Measurements from ENCODE around the gene BNC2. TPM values are rescaled to one million over a fixed set of nuclear protein-coding genes. Genes with fewer than 3 reads are reported as not detected.

The BNC2 gene
- total RNA-seq, 1 donor from 2014 or later: 5.4 TPM

- H3K36me3 Mint-ChIP-seq (ENCODE audit: low read depth): no peaks in the 10 kb centered on the region
- peaks cover 15% of the 10 kb centered on the region for H3K27me3 Mint-ChIP-seq (ENCODE audit: low read depth)
- H3K9me3 Mint-ChIP-seq: no peaks in the 10 kb centered on the region
- no peak overlapping the region for H3K27ac Mint-ChIP-seq (ENCODE audit: unreplicated experiment)
- H3K4me3 Mint-ChIP-seq: no peak overlapping the region
- peaks cover 12% of the 10 kb centered on the region for H3K4me1 Mint-ChIP-seq
- no peak for DNase-seq (ENCODE audit: low read depth, low spot score)
- TF ChIP-seq, protein P1, sequence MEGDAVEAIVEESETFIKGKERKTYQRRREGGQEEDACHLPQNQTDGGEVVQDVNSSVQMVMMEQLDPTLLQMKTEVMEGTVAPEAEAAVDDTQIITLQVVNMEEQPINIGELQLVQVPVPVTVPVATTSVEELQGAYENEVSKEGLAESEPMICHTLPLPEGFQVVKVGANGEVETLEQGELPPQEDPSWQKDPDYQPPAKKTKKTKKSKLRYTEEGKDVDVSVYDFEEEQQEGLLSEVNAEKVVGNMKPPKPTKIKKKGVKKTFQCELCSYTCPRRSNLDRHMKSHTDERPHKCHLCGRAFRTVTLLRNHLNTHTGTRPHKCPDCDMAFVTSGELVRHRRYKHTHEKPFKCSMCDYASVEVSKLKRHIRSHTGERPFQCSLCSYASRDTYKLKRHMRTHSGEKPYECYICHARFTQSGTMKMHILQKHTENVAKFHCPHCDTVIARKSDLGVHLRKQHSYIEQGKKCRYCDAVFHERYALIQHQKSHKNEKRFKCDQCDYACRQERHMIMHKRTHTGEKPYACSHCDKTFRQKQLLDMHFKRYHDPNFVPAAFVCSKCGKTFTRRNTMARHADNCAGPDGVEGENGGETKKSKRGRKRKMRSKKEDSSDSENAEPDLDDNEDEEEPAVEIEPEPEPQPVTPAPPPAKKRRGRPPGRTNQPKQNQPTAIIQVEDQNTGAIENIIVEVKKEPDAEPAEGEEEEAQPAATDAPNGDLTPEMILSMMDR (conservative IDR thresholded peaks at IDR 0.05): no peak
Observed at GRCh38 chr9:16721972-16722371, 148.5 kb downstream of the BNC2 start.

GRCh38 chr9:16720386-16720785 lies 150.1 kb downstream of the BNC2 start:
- H3K4me1 Mint-ChIP-seq: no peaks in the 10 kb centered on the region
- no peak overlapping the region for H3K4me3 Mint-ChIP-seq
- no peaks in the 10 kb centered on the region for H3K36me3 Mint-ChIP-seq (ENCODE audit: low read depth)
- H3K27me3 Mint-ChIP-seq (ENCODE audit: low read depth): peaks cover 2% of the 10 kb centered on the region
- no peak overlapping the region for H3K27ac Mint-ChIP-seq (ENCODE audit: unreplicated experiment)
- DNase-seq (ENCODE audit: low read depth, low spot score): no peak
- TF ChIP-seq, protein P1 (conservative IDR thresholded peaks at IDR 0.05): no peak
- H3K9me3 Mint-ChIP-seq: no peaks in the 10 kb centered on the region

DNA sequence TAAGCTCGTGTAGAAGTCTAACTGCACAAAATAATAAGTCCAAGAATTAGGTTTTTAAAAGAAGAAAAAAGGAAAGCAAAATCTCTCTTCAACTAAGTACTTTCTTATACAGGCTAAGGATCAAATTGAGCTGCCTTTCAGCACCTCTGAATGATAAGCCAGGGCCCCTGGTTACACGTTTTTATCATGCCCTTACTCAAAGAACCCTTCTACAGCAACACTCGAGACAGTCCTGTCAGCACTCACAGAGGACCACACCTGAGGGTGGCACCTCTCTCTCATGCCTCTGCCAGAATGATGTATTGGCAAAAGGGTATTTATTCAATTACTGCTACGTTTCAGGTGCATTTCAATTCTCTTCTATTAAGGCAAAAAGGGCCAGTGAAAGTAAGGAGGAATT lies 150.5 kb downstream of the BNC2 start:
- TF ChIP-seq, protein P1 (conservative IDR thresholded peaks at IDR 0.05): no peak
- no peak for DNase-seq (ENCODE audit: low read depth, low spot score)
- H3K36me3 Mint-ChIP-seq (ENCODE audit: low read depth): no peaks in the 10 kb centered on the region
- H3K4me1 Mint-ChIP-seq: no peaks in the 10 kb centered on the region
- peaks cover 2% of the 10 kb centered on the region for H3K27me3 Mint-ChIP-seq (ENCODE audit: low read depth)
- H3K4me3 Mint-ChIP-seq: no peak overlapping the region
- H3K27ac Mint-ChIP-seq (ENCODE audit: unreplicated experiment): no peak overlapping the region
- no peaks in the 10 kb centered on the region for H3K9me3 Mint-ChIP-seq

DNA sequence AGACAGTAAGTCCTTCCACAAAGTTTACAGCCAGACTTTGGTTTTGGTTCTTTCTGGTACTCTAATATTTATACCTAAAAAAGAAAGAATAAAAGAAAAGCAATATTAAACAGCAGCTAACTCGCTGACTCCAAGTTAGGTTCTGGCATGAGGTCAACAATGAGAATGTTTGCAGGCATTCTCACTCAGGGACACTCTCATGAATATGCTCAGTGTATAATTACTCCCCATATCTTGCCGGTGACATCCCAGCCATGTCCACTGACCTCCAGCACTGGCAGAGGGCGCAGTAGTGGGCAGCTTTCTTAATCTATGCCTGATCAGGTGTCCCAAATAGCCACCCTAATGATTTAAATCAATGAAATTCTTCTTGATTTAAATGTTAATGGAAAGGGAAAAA lies 151.5 kb downstream of the BNC2 start:
- Mint-ChIP-seq H3K27me3 (ENCODE audit: low read depth) (peaks cover 2% of the 10 kb centered on the region), H3K4me1 (no peaks in the 10 kb centered on the region), H3K36me3 (ENCODE audit: low read depth) (no peaks in the 10 kb centered on the region), H3K4me3 (no peak overlapping the region), H3K27ac (ENCODE audit: unreplicated experiment) (no peak overlapping the region), H3K9me3 (no peaks in the 10 kb centered on the region)
- no peak for DNase-seq (ENCODE audit: low read depth, low spot score)
- TF ChIP-seq, protein P1 (conservative IDR thresholded peaks at IDR 0.05): no peak

- H3K36me3 Mint-ChIP-seq (ENCODE audit: low read depth): no peaks in the 10 kb centered on the region
- no peak for DNase-seq (ENCODE audit: low read depth, low spot score)
- no peaks in the 10 kb centered on the region for H3K9me3 Mint-ChIP-seq
- peaks cover 2% of the 10 kb centered on the region for H3K27me3 Mint-ChIP-seq (ENCODE audit: low read depth)
- H3K4me1 Mint-ChIP-seq: no peaks in the 10 kb centered on the region
- TF ChIP-seq, protein P1 (conservative IDR thresholded peaks at IDR 0.05): no peak
- H3K27ac Mint-ChIP-seq (ENCODE audit: unreplicated experiment): no peak overlapping the region
- H3K4me3 Mint-ChIP-seq: no peak overlapping the region
Observed at GRCh38 chr9:16718296-16718695, 152.2 kb downstream of the BNC2 start.

GRCh38 chr9:16716601-16717000 lies 153.9 kb downstream of the BNC2 start:
- no peaks in the 10 kb centered on the region for H3K9me3 Mint-ChIP-seq
- TF ChIP-seq, protein P1 (conservative IDR thresholded peaks at IDR 0.05): no peak
- no peak overlapping the region for H3K27ac Mint-ChIP-seq (ENCODE audit: unreplicated experiment)
- H3K4me1 Mint-ChIP-seq: peaks cover 7% of the 10 kb centered on the region
- H3K27me3 Mint-ChIP-seq (ENCODE audit: low read depth): peaks cover 2% of the 10 kb centered on the region
- H3K36me3 Mint-ChIP-seq (ENCODE audit: low read depth): no peaks in the 10 kb centered on the region
- DNase-seq (ENCODE audit: low read depth, low spot score): no peak
- no peak overlapping the region for H3K4me3 Mint-ChIP-seq
